Tibial nerve (tissue), 4 donors: ENCODE measurements around the gene PHAF1. TPM values are rescaled to one million over a fixed set of nuclear protein-coding genes. Genes with fewer than 3 reads are reported as not detected.

ENCODE experiments used
- DNase-seq, 2 donors: peaks; one replicate each; pipeline ENCODE4 v3.0.0-alpha.2; 2019; ENCODE audit warnings: low spot score in 2 of 2
- H3K27ac ChIP-seq, 4 donors: fragments of 200-600 bp; sonication (generic) in 3 of 4; one replicate each; pipeline ENCODE4 v1.5.1; 2017 to 2019; ENCODE audit warnings: mild to moderate bottlenecking in 1 of 4
- H3K27me3 ChIP-seq, 2 donors: fragments of 200-600 bp; sonication (generic) in 1 of 2; one replicate each; pipeline versions ENCODE4 v1.5.1 to v1.6.0; 2017 to 2019
- H3K36me3 ChIP-seq, 3 donors: fragments of 200-600 bp; sonication (generic); one replicate each; pipeline ENCODE4 v1.5.1; 2018 to 2019
- H3K4me1 ChIP-seq, 4 donors: fragments of 200-600 bp; sonication (generic) in 3 of 4; one replicate each; pipeline ENCODE4 v1.5.1; 2017 to 2019
- H3K4me3 ChIP-seq, 4 donors: fragments of 200-600 bp; sonication (generic) in 3 of 4; one replicate each; pipeline ENCODE4 v1.5.1; 2017 to 2019; ENCODE audit warnings: mild to moderate bottlenecking in 1 of 4, moderate library complexity in 1 of 4
- H3K9me3 ChIP-seq, 4 donors: fragments of 200-600 bp; sonication (generic) in 3 of 4; one replicate each; pipeline ENCODE4 v1.5.1; 2017 to 2019
- CTCF ChIP-seq, 5 experiments: fragments of 200-600 bp in 3 of 5; fragments of 450-650 bp in 2 of 5; sonication (generic) in 3 of 5; IDR thresholded peaks; one replicate each; pipeline ENCODE4 v1.5.1; 2016 to 2019; ENCODE audit warnings: antibody characterized with exemption in 5 of 5, mild to moderate bottlenecking in 3 of 5, moderate library complexity in 2 of 5
- EP300 ChIP-seq, 2 donors: sonication (generic); formaldehyde crosslinking; IDR thresholded peaks; one replicate each; pipeline ENCODE4 v1.6.1; 2017; ENCODE audit warnings: antibody characterized with exemption in 2 of 2, mild to moderate bottlenecking in 1 of 2
- POLR2A ChIP-seq, 2 donors: fragments of 450-650 bp; IDR thresholded peaks; one replicate each; pipeline ENCODE4 v1.6.1; 2017; ENCODE audit warnings: antibody characterized with exemption in 2 of 2, mild to moderate bottlenecking in 2 of 2, moderate library complexity in 2 of 2
- WGBS, 2 donors: methylation state at CpG; one replicate each; pipeline ENCODE4 v1.1.5; 2018; 5-methylcytosine and 5-hydroxymethylcytosine counted together
- total RNA-seq, 4 donors: library from RNA; depleted of rRNA; stranded (reverse); fragments of >200 nt; gene quantifications; one replicate each; pipeline ENCODE4 v1.1.0, GENCODE V29; 2016

PHAF1 gene
- total RNA-seq, 4 donors from 2014 or later: 22.2 to 34.5 (median 28.1) TPM

DNA sequence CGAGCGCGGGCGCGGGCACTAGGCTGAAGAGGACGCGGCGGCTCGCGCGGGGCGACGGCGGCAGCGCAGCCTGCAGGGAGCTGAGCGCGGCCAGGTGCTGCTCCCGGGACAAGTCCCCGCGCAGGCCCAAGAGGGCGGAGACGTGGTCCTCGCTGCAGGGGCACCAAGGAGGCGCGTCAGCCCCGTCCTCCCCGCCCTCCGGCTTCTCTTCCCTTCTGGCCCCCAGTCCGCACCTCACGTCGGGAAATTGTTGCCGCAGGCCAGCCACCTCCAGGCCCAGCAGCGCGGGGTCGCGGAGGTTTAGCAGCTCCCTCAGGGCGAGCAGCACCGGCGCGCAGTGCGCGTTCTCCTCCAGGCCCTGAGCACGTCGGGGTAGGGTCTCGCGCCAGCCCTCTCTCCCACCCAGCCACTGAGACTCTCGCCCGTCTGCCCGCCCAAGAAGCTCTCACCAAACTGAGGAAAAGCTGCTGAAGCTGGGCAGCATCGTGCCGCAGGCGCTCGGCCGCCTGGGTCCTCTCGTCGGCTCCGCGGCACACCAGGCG, 74.8 kb downstream of the PHAF1 start:
- Histone ChIP-seq H3K4me1 (peaks cover 0 to 43% (median 18%) of the 10 kb centered on the region in 4 donors), H3K36me3 (no peaks in the 10 kb centered on the region), H3K9me3 (no peaks in the 10 kb centered on the region), H3K4me3 (peak overlapping the region; percentile 49 to 76 (median 68)), H3K27me3 (no peaks in the 10 kb centered on the region), H3K27ac (peak overlapping the region; percentile 92 to 99 (median 94))
- 17 to 20% methylated on average over 1 to 36 of the region's 59 CpGs for WGBS, 2 donors
- TF ChIP-seq POLR2A (IDR thresholded peaks at IDR 0.05): no peak
- no peak for TF ChIP-seq CTCF (IDR thresholded peaks at IDR 0.05)
- no peak for TF ChIP-seq EP300 (IDR thresholded peaks at IDR 0.05)
- DNase-seq: no peak

GRCh38 chr16:67184995-67185650, 75.4 kb downstream of the PHAF1 start:
- WGBS, 2 donors: 13 to 15% methylated on average over 16 to 33 of the region's 43 CpGs
- Histone ChIP-seq H3K4me3 (peak overlapping the region; percentile 49 to 76 (median 68)), H3K27ac (peak overlapping the region in 3 of 4 donors; percentile 92 to 99 (median 93)), H3K36me3 (no peaks in the 10 kb centered on the region), H3K4me1 (peaks cover 0 to 39% (median 18%) of the 10 kb centered on the region in 4 donors), H3K27me3 (no peaks in the 10 kb centered on the region), H3K9me3 (no peaks in the 10 kb centered on the region)
- peak; percentile 90 to 95 for DNase-seq
- TF ChIP-seq CTCF (IDR thresholded peaks at IDR 0.05) (peak; percentile 78 to 92 (median 88)), EP300 (IDR thresholded peaks at IDR 0.05) (peak in 1 of 2 donors; percentile 60), POLR2A (IDR thresholded peaks at IDR 0.05) (no peak)

DNA sequence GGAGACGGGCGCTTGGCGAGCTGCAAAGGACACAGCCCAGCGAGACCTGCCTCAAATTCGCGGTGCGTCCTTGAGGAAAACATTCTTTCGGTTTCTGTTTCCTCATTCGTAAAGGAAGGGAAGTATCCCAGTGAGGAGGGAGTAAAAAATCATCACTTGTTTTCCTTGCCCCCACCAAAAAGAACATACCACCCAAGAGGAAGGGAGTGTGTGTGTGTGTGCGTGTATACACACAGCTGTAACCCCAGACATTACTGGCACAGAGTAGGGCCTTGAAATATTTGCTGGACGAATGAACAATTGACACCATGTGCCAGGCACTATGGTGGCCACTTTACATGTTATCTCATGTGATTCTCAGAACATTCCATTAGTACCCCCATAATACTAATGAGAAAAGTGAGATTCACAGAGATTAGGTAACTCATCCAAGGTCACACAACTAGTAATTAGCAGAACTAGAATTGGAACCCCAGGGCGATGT, 76.0 kb downstream of the PHAF1 start:
- Histone ChIP-seq H3K36me3 (no peaks in the 10 kb centered on the region), H3K9me3 (no peaks in the 10 kb centered on the region), H3K27me3 (no peaks in the 10 kb centered on the region), H3K27ac (peak overlapping the region in 1 of 4 donors; percentile 99), H3K4me1 (peaks cover 0 to 39% (median 18%) of the 10 kb centered on the region in 4 donors), H3K4me3 (peak overlapping the region in 3 of 4 donors; percentile 2 to 76 (median 3))
- no peak for DNase-seq
- peak in 1 of 5 experiments; percentile 14 for TF ChIP-seq CTCF (IDR thresholded peaks at IDR 0.05)
- TF ChIP-seq POLR2A (IDR thresholded peaks at IDR 0.05): no peak
- 6 to 12% methylated on average over 12 of the region's 12 CpGs for WGBS, 2 donors

- 45 to 56% methylated on average over 5 of the region's 5 CpGs for WGBS, 2 donors
- Histone ChIP-seq H3K4me3 (no peak overlapping the region), H3K27me3 (no peaks in the 10 kb centered on the region), H3K36me3 (no peaks in the 10 kb centered on the region), H3K27ac (no peak overlapping the region), H3K4me1 (peaks cover 0 to 39% (median 16%) of the 10 kb centered on the region in 4 donors), H3K9me3 (no peaks in the 10 kb centered on the region)
- TF ChIP-seq POLR2A (IDR thresholded peaks at IDR 0.05) (no peak), CTCF (IDR thresholded peaks at IDR 0.05) (no peak), EP300 (IDR thresholded peaks at IDR 0.05) (no peak)
- no peak for DNase-seq
These were observed 76.8 kb downstream of the PHAF1 start for GRCh38 chr16:67186550-67186950.
